K562 (cell line): ENCODE measurements around the gene RASL12. TPM values are rescaled to one million over a fixed set of nuclear protein-coding genes. Genes with fewer than 3 reads are reported as not detected.

ENCODE experiments used
- ATAC-seq: fragments of 200-7000 bp; cut with Tn5 transposase; 3 replicates; pipeline ENCODE4 v1.9.1; 2020; ENCODE audit warnings: moderate library complexity
- BruUV-seq: library from RNA; stranded (reverse); fragments of 400-500 nt; replicated peaks from 2 replicates; lab custom pipeline; 2021; lab: Mats Ljungman, UMichigan
- CTCF ChIA-PET: fragments of 300-600 bp; formaldehyde crosslinking; extraction: SDS; loops from one replicate; lab custom pipeline; 2021; ENCODE audit warnings: low intra/inter-chr PET ratio; lab: Yijun Ruan, JAX
- POLR2A ChIA-PET: fragments of 300-600, 350-650 bp; sonication (Branson Sonifier 250); formaldehyde crosslinking; extraction: SDS; loops from one replicate; lab custom pipeline; 2021; ENCODE audit warnings: antibody characterized with exemption, inconsistent platforms; lab: Yijun Ruan, JAX
- DNase-seq, 4 experiments: peaks; one replicate each; pipeline versions ENCODE4 v3.0.0 to v3.0.0-alpha.2; 2011 to 2018; ENCODE audit warnings: low spot score in 3 of 4, mixed read lengths in 3 of 4; ENCODE audit errors: extremely low read depth in 1 of 4
- FAIRE-seq: peaks from 2 replicates; lab custom pipeline; 2011; peaks lifted over from hg19 to GRCh38; lab: Jason Lieb, UNC
- H2AFZ ChIP-seq: 2 replicates; pipeline ENCODE4 v1.6.0; 2011; ENCODE audit warnings: low read depth, low read length, control low read depth, inconsistent platforms
- H3K27ac ChIP-seq: fragments of 200-600 bp; 3 replicates; pipeline ENCODE4 v1.8.0; 2011; ENCODE audit warnings: low read depth, mild to moderate bottlenecking, control low read depth, inconsistent platforms, low read length, moderate library complexity, mixed read lengths; ENCODE audit errors: extremely low read depth
- H3K27me3 ChIP-seq, 2 experiments: fragments of 300-600 bp in 1 of 2; 2 replicates in 1 of 2; 3 replicates in 1 of 2; pipeline versions ENCODE4 v1.6.0 to v1.8.0; 2011; ENCODE audit warnings: inconsistent platforms in 2 of 2, low read length in 2 of 2, mild to moderate bottlenecking in 1 of 2, mixed read lengths in 1 of 2, moderate library complexity in 1 of 2; ENCODE audit not compliant: control insufficient read depth in 2 of 2, insufficient read depth in 2 of 2
- H3K36me3 ChIP-seq: fragments of 300-600 bp; 3 replicates; pipeline ENCODE4 v1.8.0; 2011; ENCODE audit warnings: mild to moderate bottlenecking, low read length, inconsistent platforms; ENCODE audit not compliant: control insufficient read depth, insufficient read depth
- H3K4me1 ChIP-seq, 2 experiments: fragments of 200-600 bp in 1 of 2; replicated peaks in 1 of 2; 2 replicates in 1 of 2; 3 replicates in 1 of 2; pipeline versions ENCODE4 v1.5.1 to v1.8.0; 2011; ENCODE audit warnings: inconsistent platforms in 2 of 2, low read length in 2 of 2, mild to moderate bottlenecking in 1 of 2, mixed read lengths in 1 of 2, moderate library complexity in 1 of 2; ENCODE audit not compliant: control insufficient read depth in 2 of 2, insufficient read depth in 2 of 2
- H3K4me2 ChIP-seq: 2 replicates; pipeline ENCODE4 v1.6.1; 2011; ENCODE audit warnings: low read length, control low read depth, inconsistent platforms, mixed read lengths; ENCODE audit not compliant: insufficient read depth
- H3K4me3 ChIP-seq: fragments of 200-600 bp; sonication (generic), shearing (Covaris generic); 2 replicates; pipeline ENCODE4 v1.5.1; 2016; ENCODE audit warnings: control low read depth, inconsistent platforms
- H3K79me2 ChIP-seq: fragments of 200-600 bp; 3 replicates; pipeline ENCODE4 v1.8.0; 2011; ENCODE audit warnings: low read length, inconsistent platforms; ENCODE audit not compliant: control insufficient read depth, insufficient read depth
- H3K9ac ChIP-seq, 2 experiments: 2 replicates each; pipeline versions ENCODE4 v1.6.0 to v1.6.1; 2011; ENCODE audit warnings: low read depth in 2 of 2, low read length in 2 of 2, control low read depth in 1 of 2, inconsistent platforms in 1 of 2, mild to moderate bottlenecking in 1 of 2, mixed read lengths in 1 of 2; ENCODE audit not compliant: insufficient read depth in 1 of 2
- H3K9me1 ChIP-seq: one replicate; pipeline ENCODE4 v1.6.0; 2011; ENCODE audit warnings: inconsistent platforms, mild to moderate bottlenecking, low read length, moderate library complexity; ENCODE audit not compliant: control insufficient read depth, insufficient read depth
- H3K9me3 ChIP-seq: replicated peaks from 2 replicates; pipeline ENCODE4 v1.5.1; 2011; ENCODE audit warnings: low read depth, low read length, inconsistent platforms; ENCODE audit not compliant: control insufficient read depth, insufficient read depth
- H4K20me1 ChIP-seq: replicated peaks from 2 replicates; pipeline ENCODE4 v1.6.1; 2011; ENCODE audit warnings: low read length, inconsistent platforms, mixed read lengths; ENCODE audit not compliant: control insufficient read depth, insufficient read depth
- BDP1 ChIP-seq: IDR thresholded peaks from 3 replicates; pipeline ENCODE4 v1.6.1; 2011; ENCODE audit not compliant: insufficient read length, insufficient read depth
- CEBPG ChIP-seq, 3 experiments: fragments of 200-800 bp in 1 of 3; sonication (Bioruptor generic) in 1 of 3; sonication (generic) in 1 of 3; formaldehyde crosslinking in 1 of 3; IDR thresholded peaks in 2 of 3; conservative IDR thresholded peaks in 1 of 3; 2 replicates each; pipeline versions ENCODE4 v1.6.1 to v1.8.0; 2016 to 2022; ENCODE audit warnings: missing compliant biosample characterization in 2 of 3, missing genetic modification characterization in 2 of 3, mild to moderate bottlenecking in 1 of 3, missing genetic modification reagents in 1 of 3
- ELF2 ChIP-seq: fragments of 250-450 bp; sonication (Bioruptor Pico); IDR thresholded peaks from 2 replicates; pipeline ENCODE4 v1.5.0; 2021; ENCODE audit warnings: mild to moderate bottlenecking
- ETV6 ChIP-seq, 3 experiments: fragments of 150-350 bp in 1 of 3; sonication (generic) in 1 of 3; formaldehyde crosslinking in 1 of 3; IDR thresholded peaks; 2 replicates each; pipeline versions ENCODE4 v1.6.1 to v1.8.0; 2014 to 2022; ENCODE audit warnings: borderline replicate concordance in 2 of 3, low read depth in 2 of 3, antibody characterized with exemption in 1 of 3, low read length in 1 of 3, mild to moderate bottlenecking in 1 of 3, missing genetic modification reagents in 1 of 3
- GTF2A2 ChIP-seq: IDR thresholded peaks from 2 replicates; pipeline ENCODE4 v1.6.1; 2016; ENCODE audit warnings: mild to moderate bottlenecking, missing genetic modification characterization, missing compliant biosample characterization
- HDAC3 ChIP-seq: fragments of 450-650 bp; IDR thresholded peaks from 2 replicates; pipeline ENCODE4 v1.6.1; 2018; ENCODE audit warnings: borderline replicate concordance, mild to moderate bottlenecking, moderate library complexity; ENCODE audit not compliant: partially characterized antibody
- KLF16 ChIP-seq: IDR thresholded peaks from 2 replicates; pipeline ENCODE4 v1.6.1; 2016; ENCODE audit warnings: antibody characterized with exemption
- MAFF ChIP-seq: IDR thresholded peaks from 2 replicates; pipeline ENCODE4 v1.6.1; 2012; ENCODE audit warnings: low read length, improper control_type of control experiment
- MAFK ChIP-seq: IDR thresholded peaks from 2 replicates; pipeline ENCODE4 v1.6.1; 2011; ENCODE audit warnings: low read length, improper control_type of control experiment
- MIER1 ChIP-seq: fragments of 450-650 bp; IDR thresholded peaks from 2 replicates; pipeline ENCODE4 v1.6.1; 2016; ENCODE audit warnings: antibody characterized with exemption, mild to moderate bottlenecking, low read depth
- TSC22D4 ChIP-seq: fragments of 450-650 bp; IDR thresholded peaks from 2 replicates; pipeline ENCODE4 v1.6.1; 2016; ENCODE audit warnings: missing genetic modification characterization, missing biosample characterization, control low read depth
- WGBS: fragments of 100-300 bp; shearing (Covaris generic); methylation state at CpG from one replicate; pipeline ENCODE4 v1.1.6; 2016; ENCODE audit warnings: low coverage, mixed read lengths; ENCODE audit not compliant: insufficient coverage; ENCODE audit errors: missing lambda C conversion rate; 5-methylcytosine and 5-hydroxymethylcytosine counted together
- in situ Hi-C: fragments of 300-500 bp; cut with MboI; formaldehyde crosslinking; loops from 4 replicates; pipeline ENCODE4 v1.15.0; 2018; ENCODE audit warnings: inconsistent platforms, mixed read lengths
- intact Hi-C: fragments of 100-400 bp; cut with micrococcal nuclease; formaldehyde crosslinking; loops from 2 replicates; pipeline ENCODE4 v1.14.2; 2022
- polyA plus RNA-seq, 8 experiments: library from polyadenylated mRNA; depleted of rRNA in 4 of 8; stranded (reverse) in 5 of 8; unstranded in 3 of 8; fragments of >200 nt; fragmentation: Nextera tagmentation in 2 of 8; fragmentation: Illumina TruSeq in 1 of 8; extraction: Ambion mirVana in 2 of 8; extraction: Trizol in 1 of 8; gene quantifications; 2 replicates each; pipeline versions ENCODE4 v1.2.1 to v1.2.3, GENCODE V29; 2011 to 2014; ENCODE audit warnings: inconsistent platforms in 1 of 8, missing spikeins in 1 of 8
- total RNA-seq, 7 experiments: library from RNA; depleted of rRNA in 6 of 7; stranded (reverse); fragments of >200 nt in 6 of 7; fragmentation: Illumina TruSeq in 2 of 7; extraction: Trizol in 2 of 7; gene quantifications; 2 replicates each; pipeline versions ENCODE4 v1.2.1 to v1.2.3, GENCODE V29; 2011 to 2021; ENCODE audit warnings: low replicate concordance in 1 of 7
- TF ChIP-seq, protein P1 (sequence below): fragments of 250-450 bp; sonication (Bioruptor Pico); IDR thresholded peaks from 2 replicates; pipeline ENCODE4 v1.8.0; 2022; ENCODE audit warnings: moderate library complexity, mild to moderate bottlenecking, inconsistent platforms
- TF ChIP-seq, protein P2 (sequence below), 2 experiments: fragments of 450-650 bp in 1 of 2; sonication (generic) in 1 of 2; formaldehyde crosslinking in 1 of 2; IDR thresholded peaks in 1 of 2; conservative IDR thresholded peaks in 1 of 2; 2 replicates each; pipeline versions ENCODE4 v1.6.1 to v1.8.1; 2016 to 2023; ENCODE audit warnings: mild to moderate bottlenecking in 2 of 2, moderate library complexity in 2 of 2, inconsistent platforms in 1 of 2, missing genetic modification reagents in 1 of 2
- TF ChIP-seq, protein P3 (sequence below): fragments of 250-450 bp; sonication (Bioruptor Pico); IDR thresholded peaks from 2 replicates; pipeline ENCODE4 v1.4.0; 2020; ENCODE audit warnings: borderline replicate concordance

Gene RASL12
- total and polyA plus RNA-seq, 9 of the 15 experiments (the other 6 are each of a cell fraction or from before 2014, with no cell fraction given) = not detected

DNA sequence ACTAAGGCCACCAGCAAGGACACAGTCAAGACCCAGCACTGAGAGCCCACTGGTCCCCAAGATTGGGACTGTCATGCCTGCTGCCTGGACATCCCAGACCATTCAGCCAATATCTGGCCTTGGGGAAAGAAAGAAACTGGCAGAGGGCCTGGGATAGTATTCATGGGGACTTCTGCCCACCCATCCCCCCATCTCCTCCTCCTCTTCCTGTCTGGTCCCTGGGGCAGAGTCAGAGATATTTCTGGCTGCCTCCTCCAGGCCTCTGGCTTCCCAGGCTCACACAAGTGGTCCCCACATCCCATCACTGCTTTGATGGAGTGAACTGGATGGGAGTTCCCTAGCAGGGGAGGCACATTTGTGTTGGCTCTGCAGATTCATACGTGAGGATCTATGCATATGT lies 4.2 kb upstream of the RASL12 start:
- no peaks in the 10 kb centered on the region for H3K9me1 ChIP-seq
- ChIA-PET CTCF (no interaction called here), POLR2A (interaction anchor here (0.9 to 1.0 kb wide), 2 partner anchors 12 to 233 kb away, joined by 3 to 4 read pairs; partner anchors contain the start of gene RNU5B-1)
- H2AFZ ChIP-seq = no peak overlapping the region
- no peak for TF ChIP-seq MIER1
- no peak for TF ChIP-seq GTF2A2 (tag)
- TF ChIP-seq ETV6 (IDR thresholded peaks at IDR 0.05; ENCODE audit: borderline replicate concordance in 1 of 2, low read depth in 2 of 2, low read length in 1 of 2) = no peak
- TF ChIP-seq ETV6 (CRISPR knock-in tag; IDR thresholded peaks at IDR 0.05; ENCODE audit: borderline replicate concordance) = no peak
- TF ChIP-seq HDAC3 = no peak
- TF ChIP-seq, protein P1, sequence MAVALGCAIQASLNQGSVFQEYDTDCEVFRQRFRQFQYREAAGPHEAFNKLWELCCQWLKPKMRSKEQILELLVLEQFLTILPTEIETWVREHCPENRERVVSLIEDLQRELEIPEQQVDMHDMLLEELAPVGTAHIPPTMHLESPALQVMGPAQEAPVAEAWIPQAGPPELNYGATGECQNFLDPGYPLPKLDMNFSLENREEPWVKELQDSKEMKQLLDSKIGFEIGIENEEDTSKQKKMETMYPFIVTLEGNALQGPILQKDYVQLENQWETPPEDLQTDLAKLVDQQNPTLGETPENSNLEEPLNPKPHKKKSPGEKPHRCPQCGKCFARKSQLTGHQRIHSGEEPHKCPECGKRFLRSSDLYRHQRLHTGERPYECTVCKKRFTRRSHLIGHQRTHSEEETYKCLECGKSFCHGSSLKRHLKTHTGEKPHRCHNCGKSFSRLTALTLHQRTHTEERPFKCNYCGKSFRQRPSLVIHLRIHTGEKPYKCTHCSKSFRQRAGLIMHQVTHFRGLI (CRISPR knock-in tag) = no peak
- no peak for TF ChIP-seq MAFF
- TF ChIP-seq BDP1 = no peak
- no peak for TF ChIP-seq MAFK
- no peak for TF ChIP-seq KLF16
- no peak for TF ChIP-seq CEBPG (CRISPR knock-in tag; IDR thresholded peaks at IDR 0.05)
- no peak for TF ChIP-seq CEBPG (tag; conservative IDR thresholded peaks at IDR 0.05 in 1 of 2, IDR thresholded peaks at IDR 0.05 in 1 of 2)
- TF ChIP-seq, protein P2, sequence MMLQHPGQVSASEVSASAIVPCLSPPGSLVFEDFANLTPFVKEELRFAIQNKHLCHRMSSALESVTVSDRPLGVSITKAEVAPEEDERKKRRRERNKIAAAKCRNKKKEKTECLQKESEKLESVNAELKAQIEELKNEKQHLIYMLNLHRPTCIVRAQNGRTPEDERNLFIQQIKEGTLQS (IDR thresholded peaks at IDR 0.05) = no peak
- TF ChIP-seq, protein P2 (CRISPR knock-in tag; conservative IDR thresholded peaks at IDR 0.05) = no peak
- no peak for TF ChIP-seq ELF2 (CRISPR knock-in tag)
- no peak for TF ChIP-seq TSC22D4 (tag)
- TF ChIP-seq, protein P3, sequence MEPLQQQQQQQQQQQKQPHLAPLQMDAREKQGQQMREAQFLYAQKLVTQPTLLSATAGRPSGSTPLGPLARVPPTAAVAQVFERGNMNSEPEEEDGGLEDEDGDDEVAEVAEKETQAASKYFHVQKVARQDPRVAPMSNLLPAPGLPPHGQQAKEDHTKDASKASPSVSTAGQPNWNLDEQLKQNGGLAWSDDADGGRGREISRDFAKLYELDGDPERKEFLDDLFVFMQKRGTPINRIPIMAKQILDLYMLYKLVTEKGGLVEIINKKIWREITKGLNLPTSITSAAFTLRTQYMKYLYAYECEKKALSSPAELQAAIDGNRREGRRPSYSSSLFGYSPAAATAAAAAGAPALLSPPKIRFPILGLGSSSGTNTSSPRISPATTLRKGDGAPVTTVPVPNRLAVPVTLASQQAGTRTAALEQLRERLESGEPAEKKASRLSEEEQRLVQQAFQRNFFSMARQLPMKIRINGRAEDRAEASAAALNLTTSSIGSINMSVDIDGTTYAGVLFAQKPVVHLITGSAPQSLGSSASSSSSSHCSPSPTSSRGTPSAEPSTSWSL (CRISPR knock-in tag) = no peak
- H3K4me2 ChIP-seq = no peak overlapping the region
- H3K27ac ChIP-seq = no peak overlapping the region
- H3K9ac ChIP-seq = no peak overlapping the region
- no peaks in the 10 kb centered on the region for H3K9me3 ChIP-seq
- DNase-seq = no peak
- peaks cover 3 to 30% of the 10 kb centered on the region in 2 experiments; a peak in 3 of 5 replicates for H3K27me3 ChIP-seq
- BruUV-seq = no TSS peak
- ATAC-seq = no peak
- in situ Hi-C loops = no loop called here
- H3K36me3 ChIP-seq = no peaks in the 10 kb centered on the region
- WGBS = 9% methylated on average over 1 of the region's 1 CpG
- no peak overlapping the region for H3K4me3 ChIP-seq
- H3K4me1 ChIP-seq = peaks cover 0 to 16% of the 10 kb centered on the region in 2 experiments; a peak in 1 of 5 replicates
- intact Hi-C loops = no loop called here
- 0 out of 2 replicates have a peak, but pooled peaks cover 3% of the 10 kb centered on the region for H4K20me1 ChIP-seq
- no peak for FAIRE-seq
- H3K79me2 ChIP-seq = no peaks in the 10 kb centered on the region
